T-helper 1 cell treated with Interleukin-12 subunit alpha and Interleukin-12 subunit beta and Interleukin-4 antibody, amounts not matched to agents 30 ng/mL and 1 ng/mL, for 36 hours (primary cell): Measurements from ENCODE around the gene KRT222. TPM values are rescaled to one million over a fixed set of nuclear protein-coding genes. Genes with fewer than 3 reads are reported as not detected.

Source experiments
- intact Hi-C: fragments of 100-400 bp; cut with micrococcal nuclease; formaldehyde crosslinking; loops from one replicate; pipeline ENCODE4 v1.15.1; 2024
- total RNA-seq: library from RNA; stranded (reverse); gene quantifications from 2 replicates; pipeline ENCODE4 v1.2.3, GENCODE V29; 2022

Gene KRT222
- not detected in 2 replicates for total RNA-seq

GRCh38 chr17:40664582-40665333 lies at the start of gene KRT222:
TSS of gene KRT222 (minus strand) at chr17:40665177. CDS start at chr17:40665099, 78 bp downstream.
- intact Hi-C loops, result no loop called here

DNA sequence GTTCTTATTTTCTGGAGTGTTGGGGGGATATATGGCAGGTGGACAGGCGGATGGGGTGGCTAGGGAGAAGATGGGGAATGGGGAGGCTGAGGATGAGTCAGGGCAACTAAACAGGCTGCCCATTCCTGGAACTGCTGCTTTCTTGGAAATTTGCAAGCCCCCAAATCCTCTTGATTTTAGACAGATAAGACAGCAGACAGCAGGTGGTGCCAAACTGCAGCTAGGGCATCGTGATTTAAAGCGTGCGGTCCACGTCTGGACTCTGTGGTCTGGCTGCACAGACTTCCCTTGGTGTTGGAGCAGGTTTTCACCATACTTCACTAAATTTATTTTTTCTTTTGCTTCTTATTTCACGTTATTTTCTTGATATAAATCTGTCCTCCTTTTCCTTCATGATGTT lies 49.5 kb upstream of the KRT222 start:
- intact Hi-C loops, result no loop called here

- intact Hi-C loops, result no loop called here
These were observed 42.8 kb upstream of the KRT222 start for GRCh38 chr17:40707745-40708144.

DNA sequence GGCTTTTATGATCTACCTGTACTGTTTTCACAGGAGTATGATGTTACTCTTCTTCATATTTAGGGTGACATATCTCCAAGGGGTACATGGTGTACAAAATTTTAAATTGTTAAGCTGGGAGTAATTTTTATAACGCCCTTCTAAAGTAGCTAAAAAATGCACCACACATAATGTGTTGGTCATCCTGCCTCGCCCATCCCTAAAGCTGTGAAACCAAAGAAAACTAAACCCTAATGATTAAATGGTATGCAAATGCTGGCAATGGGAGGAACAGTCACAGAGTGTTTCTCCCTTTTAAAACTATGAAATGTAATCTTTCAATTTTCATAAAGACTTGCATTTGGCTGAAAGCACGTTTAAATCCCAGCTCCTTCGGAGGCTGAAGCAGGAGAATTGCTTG lies 40.6 kb upstream of the KRT222 start:
- intact Hi-C loops, result no loop called here

GRCh38 chr17:40703652-40704051 lies 38.7 kb upstream of the KRT222 start, which contains the start of gene KRT24:
TSS of gene KRT24 (minus strand) at chr17:40703752. CDS start at chr17:40703693, 59 bp downstream.
- intact Hi-C loops, result no loop called here

DNA sequence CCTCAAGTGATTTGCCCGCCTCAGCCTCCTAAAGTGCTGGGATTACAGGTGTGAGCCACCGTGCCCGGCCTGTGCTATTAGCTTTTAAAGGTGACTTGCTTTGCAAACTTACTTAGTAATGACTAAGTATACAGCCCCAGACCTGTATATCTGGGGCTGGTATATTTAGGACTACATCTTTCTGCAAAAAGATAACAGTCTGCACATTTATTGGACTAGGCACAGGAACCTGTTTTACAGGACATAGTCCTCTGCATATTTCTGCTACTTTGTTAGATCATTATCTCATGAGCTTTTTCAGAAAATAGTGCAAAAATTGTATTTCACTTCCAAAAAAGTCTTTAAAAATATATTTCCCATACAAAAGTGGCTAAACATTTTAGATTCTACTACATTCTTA lies 37.3 kb upstream of the KRT222 start:
- intact Hi-C loops, result no loop called here

DNA sequence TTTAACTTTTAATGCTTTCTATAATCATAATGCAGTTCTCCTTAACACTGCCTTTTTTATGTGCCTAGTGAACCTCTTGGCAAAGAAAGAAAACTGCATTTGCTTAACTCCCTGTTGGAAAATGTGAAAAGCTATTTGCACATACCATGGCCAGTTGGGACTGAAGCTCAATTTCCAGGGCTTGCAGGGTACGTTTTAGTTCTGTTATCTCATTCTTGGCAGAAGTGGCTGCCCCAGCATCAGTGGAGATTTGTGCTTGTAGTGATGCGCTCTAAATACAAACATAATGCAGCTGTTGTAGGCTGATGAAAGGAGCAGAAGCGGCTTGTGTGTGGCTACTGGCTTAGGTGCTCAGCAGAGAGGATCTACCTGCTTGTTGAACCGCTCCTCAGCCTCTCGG lies 34.9 kb upstream of the KRT222 start:
- intact Hi-C loops, result no loop called here

GRCh38 chr17:40699371-40699770 lies 34.4 kb upstream of the KRT222 start:
- intact Hi-C loops, result no loop called here

GRCh38 chr17:40697297-40697696 lies 32.3 kb upstream of the KRT222 start:
- intact Hi-C loops, result no loop called here

- intact Hi-C loops, result no loop called here
These were observed 31.7 kb upstream of the KRT222 start for GRCh38 chr17:40696651-40697072.

- intact Hi-C loops, result no loop called here
These were observed 31.0 kb upstream of the KRT222 start for GRCh38 chr17:40695874-40696472.

- intact Hi-C loops, result no loop called here
These were observed 29.6 kb upstream of the KRT222 start for GRCh38 chr17:40694584-40694983.

DNA sequence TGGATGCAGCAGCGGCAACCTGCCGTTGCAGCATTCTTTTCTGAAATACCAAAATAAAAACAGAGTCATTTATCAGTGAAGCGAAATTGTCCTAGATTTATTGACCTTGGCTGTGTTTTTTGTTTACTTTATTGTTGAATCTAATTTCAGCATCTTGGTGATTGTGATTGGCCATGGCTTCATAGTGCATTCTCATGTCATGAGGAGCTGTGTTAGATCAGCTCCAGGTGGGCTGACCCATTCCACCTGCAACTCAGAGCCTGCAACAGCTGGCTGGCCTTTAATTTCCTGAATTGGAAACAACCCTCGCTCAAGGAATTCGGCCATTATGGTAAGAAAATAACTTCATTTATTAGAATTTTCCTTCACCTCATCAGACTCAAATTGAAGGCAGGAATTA lies 22.1 kb upstream of the KRT222 start:
- intact Hi-C loops, result no loop called here

DNA sequence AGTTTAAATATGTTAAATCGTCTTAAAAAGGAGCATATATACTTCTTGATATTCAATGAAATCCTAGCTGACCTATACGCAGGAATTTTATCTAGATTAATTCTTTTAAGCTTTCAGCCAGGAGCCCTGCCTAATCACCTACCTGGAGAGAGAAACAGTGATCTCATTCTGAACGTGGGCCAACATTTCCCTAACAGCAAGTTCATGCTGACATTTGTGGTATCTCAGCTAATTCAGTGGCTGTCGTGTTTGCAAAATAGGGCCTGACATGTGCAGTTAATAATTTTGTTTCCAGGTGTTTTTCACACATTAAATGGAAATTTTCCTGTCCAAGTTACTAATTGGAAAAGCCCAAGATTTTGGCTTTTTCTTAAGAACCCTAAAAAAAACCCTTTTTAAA lies 21.2 kb upstream of the KRT222 start:
- intact Hi-C loops, result no loop called here

DNA sequence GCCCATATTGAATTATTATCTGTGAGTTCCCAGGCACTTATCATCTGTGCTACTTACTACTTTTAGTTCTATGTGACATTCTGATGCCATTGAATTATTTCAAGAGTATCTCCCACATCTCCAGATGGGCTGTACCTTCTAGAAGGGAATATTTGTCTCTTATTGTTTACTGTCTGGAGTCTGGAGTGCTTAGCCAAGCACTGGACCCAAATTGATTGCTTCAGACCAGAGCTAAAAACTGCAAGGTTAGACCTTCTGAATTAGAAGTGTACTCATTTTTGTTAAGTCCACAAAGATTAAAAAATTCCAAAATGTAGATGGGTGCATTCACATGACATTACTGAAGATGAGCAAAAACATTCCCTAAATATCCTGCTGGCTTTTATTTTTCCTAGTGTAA lies 16.0 kb upstream of the KRT222 start:
- intact Hi-C loops, result no loop called here

GRCh38 chr17:40679523-40679907 lies 14.5 kb upstream of the KRT222 start:
- intact Hi-C loops, result no loop called here

- intact Hi-C loops, result no loop called here
These were observed 14.0 kb upstream of the KRT222 start for GRCh38 chr17:40678902-40679522.

GRCh38 chr17:40675905-40676304 lies 10.9 kb upstream of the KRT222 start:
- intact Hi-C loops, result no loop called here

DNA sequence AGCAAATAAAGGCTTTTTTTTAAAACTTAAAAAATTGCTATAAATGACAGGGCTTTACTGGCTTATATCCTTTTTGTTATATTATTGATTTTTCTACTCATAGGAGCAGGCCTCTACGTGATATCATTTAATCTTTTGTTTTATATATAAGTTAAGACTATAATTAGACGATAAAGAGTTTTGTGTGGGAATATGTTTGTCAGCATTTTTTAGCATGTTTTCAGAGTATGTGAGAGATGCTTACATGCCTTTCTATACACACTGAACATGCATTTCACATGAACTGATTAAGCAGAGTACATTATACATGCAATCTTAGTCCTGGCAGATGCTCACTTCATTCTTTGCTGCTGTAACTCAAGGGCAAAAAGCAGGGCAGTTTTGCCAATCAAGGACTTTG lies 7.7 kb upstream of the KRT222 start:
- intact Hi-C loops, result no loop called here

DNA sequence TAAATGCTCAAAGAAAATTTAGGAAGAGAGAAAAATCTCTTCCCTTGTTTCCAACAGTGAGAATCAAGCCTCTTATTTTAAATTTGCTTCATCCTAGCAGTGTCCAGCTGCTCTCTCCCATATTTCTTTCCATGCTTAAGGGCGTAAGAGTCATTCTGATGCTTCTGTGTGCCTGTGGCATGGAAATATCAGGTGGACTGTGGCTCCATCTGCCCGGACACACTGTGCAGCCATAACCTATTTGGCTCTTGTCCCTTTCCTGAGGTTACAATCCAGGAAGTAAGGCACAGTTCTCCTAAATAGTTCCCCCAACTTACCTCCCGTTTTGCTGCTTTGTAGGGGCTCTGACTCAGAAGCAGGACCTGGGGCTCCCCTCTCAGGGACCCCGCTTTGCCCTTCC lies 6.3 kb upstream of the KRT222 start:
- intact Hi-C loops, result no loop called here

DNA sequence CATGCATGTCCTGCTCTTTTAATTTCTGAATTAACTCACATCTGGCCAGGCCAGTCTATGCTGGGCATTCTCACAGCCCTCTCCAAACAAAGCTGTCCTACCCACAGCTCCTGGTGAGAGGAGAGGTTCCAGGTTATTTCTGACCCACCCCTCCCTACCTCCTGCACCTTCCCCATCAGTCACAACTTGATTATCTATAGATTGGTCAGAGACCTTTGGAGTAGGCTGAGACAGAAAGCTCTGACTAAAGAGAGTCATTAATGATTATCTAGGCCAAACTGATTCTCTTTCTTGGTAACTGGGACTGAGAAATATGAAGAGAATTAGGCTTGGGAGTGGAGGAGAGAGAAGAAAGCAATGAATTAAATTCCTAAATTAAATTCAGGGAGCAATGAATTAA lies 1.4 kb upstream of the KRT222 start:
- intact Hi-C loops, result no loop called here

DNA sequence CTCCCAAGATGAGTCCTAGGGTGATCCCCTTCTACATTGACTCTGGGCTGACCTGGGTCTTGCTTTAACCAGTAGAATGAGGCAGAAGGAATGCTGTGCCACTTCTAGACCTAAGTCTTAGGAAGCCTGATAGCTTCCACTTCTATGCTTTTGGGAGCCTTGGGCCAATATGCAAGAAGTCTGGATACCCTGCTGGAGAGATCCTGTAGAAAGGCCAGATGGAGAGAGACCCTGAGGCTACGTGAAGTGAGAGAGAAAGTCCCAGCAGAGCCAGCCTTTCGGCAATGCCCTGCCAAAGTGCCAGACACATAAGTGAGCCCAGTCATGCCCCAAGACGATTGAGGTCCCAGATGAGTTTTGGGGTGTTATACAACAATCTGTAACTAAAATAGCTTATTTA lies 1.7 kb downstream of the KRT222 start:
- intact Hi-C loops, result no loop called here

GRCh38 chr17:40659911-40660310 lies 5.1 kb downstream of the KRT222 start:
- intact Hi-C loops, result no loop called here
